ENCODE measurements around the gene HSP90B1. TPM values are rescaled to one million over a fixed set of nuclear protein-coding genes. Genes with fewer than 3 reads are reported as not detected.

HSP90B1 gene
- total RNA-seq, 4 donors from 2014 or later, result 213 to 480 (median 250) TPM

- WGBS, 2 donors, result 0% methylated on average over 37 of the region's 37 CpGs
Observed at GRCh38 chr12:103929046-103929783, 995 bp upstream of the HSP90B1 start.

DNA sequence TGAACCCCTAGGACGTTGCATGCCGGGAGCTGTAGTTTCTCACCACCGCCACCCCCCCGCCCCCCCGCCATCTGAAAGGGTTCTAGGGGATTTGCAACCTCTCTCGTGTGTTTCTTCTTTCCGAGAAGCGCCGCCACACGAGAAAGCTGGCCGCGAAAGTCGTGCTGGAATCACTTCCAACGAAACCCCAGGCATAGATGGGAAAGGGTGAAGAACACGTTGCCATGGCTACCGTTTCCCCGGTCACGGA, 501 bp upstream of the HSP90B1 start:
- TF ChIP-seq POLR2A (IDR thresholded peaks at IDR 0.05) (no peak), EP300 (IDR thresholded peaks at IDR 0.05) (no peak)
- TF ChIP-seq, protein P1, sequence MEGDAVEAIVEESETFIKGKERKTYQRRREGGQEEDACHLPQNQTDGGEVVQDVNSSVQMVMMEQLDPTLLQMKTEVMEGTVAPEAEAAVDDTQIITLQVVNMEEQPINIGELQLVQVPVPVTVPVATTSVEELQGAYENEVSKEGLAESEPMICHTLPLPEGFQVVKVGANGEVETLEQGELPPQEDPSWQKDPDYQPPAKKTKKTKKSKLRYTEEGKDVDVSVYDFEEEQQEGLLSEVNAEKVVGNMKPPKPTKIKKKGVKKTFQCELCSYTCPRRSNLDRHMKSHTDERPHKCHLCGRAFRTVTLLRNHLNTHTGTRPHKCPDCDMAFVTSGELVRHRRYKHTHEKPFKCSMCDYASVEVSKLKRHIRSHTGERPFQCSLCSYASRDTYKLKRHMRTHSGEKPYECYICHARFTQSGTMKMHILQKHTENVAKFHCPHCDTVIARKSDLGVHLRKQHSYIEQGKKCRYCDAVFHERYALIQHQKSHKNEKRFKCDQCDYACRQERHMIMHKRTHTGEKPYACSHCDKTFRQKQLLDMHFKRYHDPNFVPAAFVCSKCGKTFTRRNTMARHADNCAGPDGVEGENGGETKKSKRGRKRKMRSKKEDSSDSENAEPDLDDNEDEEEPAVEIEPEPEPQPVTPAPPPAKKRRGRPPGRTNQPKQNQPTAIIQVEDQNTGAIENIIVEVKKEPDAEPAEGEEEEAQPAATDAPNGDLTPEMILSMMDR (IDR thresholded peaks at IDR 0.05), result no peak
- H3K36me3 ChIP-seq, result peaks cover 0 to 22% (median 0%) of the 10 kb centered on the region in 3 donors
- no peaks in the 10 kb centered on the region for H3K9me3 ChIP-seq
- H3K4me3 ChIP-seq, result peak overlapping the region; percentile 79 to 96 (median 88)
- H3K4me1 ChIP-seq, result peaks cover 7 to 47% (median 27%) of the 10 kb centered on the region in 4 donors
- 0% methylated on average over 7 to 18 of the region's 18 CpGs for WGBS, 2 donors
- H3K27ac ChIP-seq, result peak overlapping the region; percentile 90 to 99 (median 96)
- no peaks in the 10 kb centered on the region for H3K27me3 ChIP-seq
- no peak for DNase-seq (ENCODE audit: low spot score in 2 of 2)

More at GRCh38 chr12:103929046-103929783, 995 bp upstream of the HSP90B1 start:
- Histone ChIP-seq H3K4me3 (peak overlapping the region; percentile 79 to 96 (median 88)), H3K36me3 (peaks cover 0 to 17% (median 0%) of the 10 kb centered on the region in 3 donors), H3K27ac (peak overlapping the region; percentile 90 to 99 (median 96)), H3K27me3 (no peaks in the 10 kb centered on the region), H3K9me3 (no peaks in the 10 kb centered on the region), H3K4me1 (peaks cover 7 to 42% (median 27%) of the 10 kb centered on the region in 4 donors)
- TF ChIP-seq, protein P1 (IDR thresholded peaks at IDR 0.05), result peak in 1 of 5 experiments; percentile 4
- TF ChIP-seq POLR2A (IDR thresholded peaks at IDR 0.05), result peak in 1 of 2 donors; percentile 61
- TF ChIP-seq EP300 (IDR thresholded peaks at IDR 0.05), result peak in 1 of 2 donors; percentile 90
- DNase-seq (ENCODE audit: low spot score in 2 of 2), result peak; percentile 55 to 87

DNA sequence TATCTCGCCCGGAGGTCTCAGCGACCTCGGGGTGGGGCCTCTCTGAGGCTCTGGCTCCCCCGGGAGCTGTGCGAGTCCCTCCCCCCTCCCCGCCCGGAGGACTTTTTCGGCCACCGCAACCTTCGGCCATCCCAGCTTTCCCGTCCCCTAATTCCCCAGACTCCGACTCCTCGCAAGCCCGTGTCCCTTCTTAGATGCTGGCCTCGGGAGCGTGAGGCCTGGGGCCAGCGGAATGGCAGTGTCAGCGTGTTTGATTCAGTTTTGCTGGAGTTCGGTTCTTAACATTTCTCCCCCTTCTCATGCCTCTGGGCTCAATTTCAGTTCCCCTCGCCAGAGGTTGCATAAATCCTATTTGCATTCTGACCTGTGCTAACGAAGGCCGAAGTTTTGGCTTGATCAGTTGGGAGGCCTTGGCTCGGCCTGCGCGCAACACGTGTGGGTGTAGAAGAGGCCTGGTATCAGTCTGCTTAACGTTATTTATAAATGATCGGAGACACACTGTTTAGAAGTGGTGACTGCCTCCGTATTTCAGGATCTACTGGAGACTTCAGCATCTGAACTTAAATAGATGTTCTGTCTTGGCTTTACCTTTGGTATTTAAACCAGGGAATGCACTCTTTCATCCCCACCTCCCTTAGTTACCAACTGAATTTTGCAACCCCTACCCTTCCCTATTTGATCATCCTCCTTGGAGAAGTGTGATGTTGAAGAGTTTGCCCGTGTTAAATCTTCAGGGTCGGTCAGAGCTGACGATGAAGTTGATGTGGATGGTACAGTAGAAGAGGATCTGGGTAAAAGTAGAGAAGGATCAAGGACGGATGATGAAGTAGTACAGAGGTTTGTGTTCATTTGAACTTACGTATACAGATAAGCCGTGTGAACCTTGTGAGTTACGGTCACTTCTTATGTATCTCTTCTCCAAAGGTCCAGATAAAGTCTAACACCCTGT, 851 bp downstream of the HSP90B1 start:
- H3K4me1 ChIP-seq, result peaks cover 7 to 61% (median 33%) of the 10 kb centered on the region in 4 donors

GRCh38 chr12:103933237-103933636, 3.0 kb downstream of the HSP90B1 start:
- peaks cover 7 to 65% (median 34%) of the 10 kb centered on the region in 4 donors for H3K4me1 ChIP-seq
- TF ChIP-seq, protein P1 (IDR thresholded peaks at IDR 0.05), result no peak
- TF ChIP-seq POLR2A (IDR thresholded peaks at IDR 0.05), result no peak
- TF ChIP-seq EP300 (IDR thresholded peaks at IDR 0.05), result no peak
- DNase-seq (ENCODE audit: low spot score in 2 of 2), result no peak
- WGBS, 2 donors, result 48 to 75% methylated on average over 2 of the region's 2 CpGs
- peak overlapping the region in 1 of 4 donors; percentile 27 for H3K27ac ChIP-seq
- H3K9me3 ChIP-seq, result no peaks in the 10 kb centered on the region
- no peaks in the 10 kb centered on the region for H3K27me3 ChIP-seq
- peaks cover 0 to 57% (median 0%) of the 10 kb centered on the region in 3 donors for H3K36me3 ChIP-seq
- H3K4me3 ChIP-seq, result no peak overlapping the region

More for the DNA sequence above, 851 bp downstream of the HSP90B1 start:
- H3K27me3 ChIP-seq, result no peaks in the 10 kb centered on the region
- TF ChIP-seq POLR2A (IDR thresholded peaks at IDR 0.05), result no peak
- TF ChIP-seq EP300 (IDR thresholded peaks at IDR 0.05), result peak in 1 of 2 donors; percentile 6
- TF ChIP-seq, protein P1 (IDR thresholded peaks at IDR 0.05), result no peak
- WGBS, 2 donors, result 1% methylated on average over 37 of the region's 37 CpGs
- peaks cover 0 to 36% (median 0%) of the 10 kb centered on the region in 3 donors for H3K36me3 ChIP-seq
- peak overlapping the region; percentile 74 to 96 (median 88) for H3K4me3 ChIP-seq
- H3K9me3 ChIP-seq, result no peaks in the 10 kb centered on the region
- DNase-seq (ENCODE audit: low spot score in 2 of 2), result peak in 1 of 2 donors; percentile 40
- peak overlapping the region; percentile 91 to 97 (median 94) for H3K27ac ChIP-seq

All from tibial nerve (tissue), 4 donors.